ENCODE results near the gene CUEDC1.

- TF ChIP-seq, protein P1, sequence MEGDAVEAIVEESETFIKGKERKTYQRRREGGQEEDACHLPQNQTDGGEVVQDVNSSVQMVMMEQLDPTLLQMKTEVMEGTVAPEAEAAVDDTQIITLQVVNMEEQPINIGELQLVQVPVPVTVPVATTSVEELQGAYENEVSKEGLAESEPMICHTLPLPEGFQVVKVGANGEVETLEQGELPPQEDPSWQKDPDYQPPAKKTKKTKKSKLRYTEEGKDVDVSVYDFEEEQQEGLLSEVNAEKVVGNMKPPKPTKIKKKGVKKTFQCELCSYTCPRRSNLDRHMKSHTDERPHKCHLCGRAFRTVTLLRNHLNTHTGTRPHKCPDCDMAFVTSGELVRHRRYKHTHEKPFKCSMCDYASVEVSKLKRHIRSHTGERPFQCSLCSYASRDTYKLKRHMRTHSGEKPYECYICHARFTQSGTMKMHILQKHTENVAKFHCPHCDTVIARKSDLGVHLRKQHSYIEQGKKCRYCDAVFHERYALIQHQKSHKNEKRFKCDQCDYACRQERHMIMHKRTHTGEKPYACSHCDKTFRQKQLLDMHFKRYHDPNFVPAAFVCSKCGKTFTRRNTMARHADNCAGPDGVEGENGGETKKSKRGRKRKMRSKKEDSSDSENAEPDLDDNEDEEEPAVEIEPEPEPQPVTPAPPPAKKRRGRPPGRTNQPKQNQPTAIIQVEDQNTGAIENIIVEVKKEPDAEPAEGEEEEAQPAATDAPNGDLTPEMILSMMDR (IDR thresholded peaks at IDR 0.05; ENCODE audit: borderline replicate concordance, extremely low read depth, low read length, poor library complexity, severe bottlenecking) = no peak
- TF ChIP-seq EZH2 (IDR thresholded peaks at IDR 0.05; ENCODE audit: borderline replicate concordance, low read depth, low read length, severe bottlenecking) = no peak
Measured at GRCh38 chr17:57881783-57882351, 73.3 kb downstream of the CUEDC1 start.

Measured in DND-41 (cell line).